ENCODE measurements around the gene PHOSPHO2.

PHOSPHO2 gene

DNA sequence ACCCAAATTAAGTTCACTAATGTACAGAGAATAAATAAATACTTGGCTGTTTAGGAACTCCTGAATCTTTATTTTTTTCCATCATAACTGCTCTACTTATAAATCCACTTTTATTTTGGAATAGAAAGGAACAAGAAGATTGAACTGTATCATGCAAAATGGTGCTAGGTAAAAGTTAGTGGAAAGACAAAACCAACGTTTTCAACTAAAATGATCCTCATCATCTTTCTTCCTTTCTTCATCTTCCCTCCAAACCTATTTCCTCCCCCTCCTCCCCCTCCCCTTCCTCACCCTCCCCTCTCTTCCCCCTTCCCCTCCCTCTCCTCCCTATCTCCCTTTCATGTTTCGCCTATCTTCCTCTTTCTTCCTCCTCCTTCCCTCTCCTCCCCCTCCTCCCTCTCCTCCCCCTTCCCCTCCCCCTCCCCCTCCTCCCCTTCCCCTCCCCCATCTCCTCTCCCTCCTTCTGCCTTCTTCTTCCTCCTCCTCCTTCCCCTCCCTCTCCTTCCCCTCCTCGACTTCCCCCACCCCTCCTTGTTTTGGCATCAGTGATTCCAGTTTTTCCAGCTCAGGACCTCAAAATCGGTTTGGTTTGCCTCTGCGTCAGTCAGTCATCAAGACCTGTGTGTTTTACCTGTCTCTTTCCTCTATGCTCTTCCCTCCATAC lies 44.4 kb downstream of the PHOSPHO2 start:
- H3K9me3 ChIP-seq (ENCODE audit: control insufficient read depth, low read length) = no peaks in the 10 kb centered on the region
- no peaks in the 10 kb centered on the region for H3K4me1 ChIP-seq (ENCODE audit: control insufficient read depth, insufficient read depth, low read length)
- no peak overlapping the region for H3K4me3 ChIP-seq (ENCODE audit: low read length)
- H3K27me3 ChIP-seq (replicated peaks; ENCODE audit: control insufficient read depth, insufficient read depth, low read length) = peaks cover 9% of the 10 kb centered on the region
- no peak overlapping the region for H3K9ac ChIP-seq (ENCODE audit: low read length)
- no peaks in the 10 kb centered on the region for H3K36me3 ChIP-seq (ENCODE audit: control insufficient read depth, insufficient read depth, low read length, severe bottlenecking)
- DNase-seq (ENCODE audit: low read depth) = no peak

DNA sequence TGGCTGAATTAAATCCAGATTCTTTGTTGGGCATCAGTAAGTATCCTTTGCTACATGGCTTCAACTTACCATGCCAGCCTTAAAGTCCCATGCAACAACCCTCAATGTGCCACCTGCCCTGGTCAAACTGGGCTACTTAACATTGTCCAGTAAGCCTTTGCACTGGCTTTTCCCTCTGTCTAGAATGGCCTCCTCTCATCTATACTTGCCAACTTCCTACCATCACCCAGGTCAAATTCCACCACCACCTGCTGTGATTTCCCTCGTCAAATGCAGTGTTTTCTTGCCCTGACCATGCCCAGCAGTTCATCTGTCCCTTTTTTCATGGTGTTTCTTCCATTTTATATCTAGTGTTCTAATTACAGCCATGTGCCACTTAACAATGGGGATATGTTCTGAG lies 45.1 kb downstream of the PHOSPHO2 start:
- H3K4me3 ChIP-seq (ENCODE audit: low read length) = no peak overlapping the region

DNA sequence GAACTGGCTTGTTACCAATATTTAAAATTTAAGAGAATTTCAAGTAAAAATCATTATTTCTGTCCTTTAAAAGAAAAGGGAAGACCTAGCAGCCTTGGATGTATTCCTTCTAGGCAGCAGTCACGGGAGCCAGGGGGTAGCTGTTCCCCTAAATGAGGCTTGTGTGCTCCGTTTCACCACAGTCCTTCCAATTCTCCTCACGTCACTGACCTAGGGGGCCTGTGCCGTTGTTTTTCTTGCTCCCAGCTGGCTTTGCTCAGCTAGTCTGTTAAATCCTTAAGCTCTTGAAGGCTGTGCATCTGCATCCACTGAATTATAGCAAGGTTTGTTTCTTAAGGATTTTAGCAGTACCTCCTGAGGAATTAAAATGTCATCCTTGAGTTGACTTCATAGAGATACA lies 49.3 kb downstream of the PHOSPHO2 start:
- no peaks in the 10 kb centered on the region for H3K36me3 ChIP-seq (ENCODE audit: control insufficient read depth, insufficient read depth, low read length, severe bottlenecking)
- no peaks in the 10 kb centered on the region for H3K27me3 ChIP-seq (replicated peaks; ENCODE audit: control insufficient read depth, insufficient read depth, low read length)
- no peak overlapping the region for H3K9ac ChIP-seq (ENCODE audit: low read length)
- H3K9me3 ChIP-seq (ENCODE audit: control insufficient read depth, low read length) = no peaks in the 10 kb centered on the region
- no peak for DNase-seq (ENCODE audit: low read depth)
- H3K4me3 ChIP-seq (ENCODE audit: low read length) = no peak overlapping the region
- H3K4me1 ChIP-seq (ENCODE audit: control insufficient read depth, insufficient read depth, low read length) = no peaks in the 10 kb centered on the region

More for the DNA sequence above, 45.1 kb downstream of the PHOSPHO2 start:
- no peak for DNase-seq (ENCODE audit: low read depth)
- Histone ChIP-seq H3K9ac (ENCODE audit: low read length) (no peak overlapping the region), H3K36me3 (ENCODE audit: control insufficient read depth, insufficient read depth, low read length, severe bottlenecking) (no peaks in the 10 kb centered on the region), H3K9me3 (ENCODE audit: control insufficient read depth, low read length) (no peaks in the 10 kb centered on the region), H3K27me3 (replicated peaks; ENCODE audit: control insufficient read depth, insufficient read depth, low read length) (peaks cover 9% of the 10 kb centered on the region), H3K4me1 (ENCODE audit: control insufficient read depth, insufficient read depth, low read length) (no peaks in the 10 kb centered on the region)

DNA sequence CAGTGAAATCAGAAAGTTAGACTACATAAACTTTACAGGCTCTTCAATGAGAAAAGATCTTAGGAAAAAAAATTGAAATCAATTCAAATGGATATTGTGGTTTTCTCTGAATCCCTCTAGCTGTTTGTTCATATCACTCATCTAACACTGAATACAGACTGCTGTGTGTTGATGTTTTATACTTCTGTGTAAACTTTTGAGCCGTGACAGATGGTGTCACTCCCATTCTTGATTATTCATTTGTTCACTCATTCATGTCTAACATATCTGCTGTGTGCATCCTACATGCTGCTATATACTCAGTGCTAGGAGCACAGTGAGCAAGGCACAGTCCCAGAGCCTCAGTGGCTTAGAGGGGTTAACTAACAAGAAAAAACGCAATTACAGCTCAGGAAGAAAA lies 52.0 kb downstream of the PHOSPHO2 start:
- Histone ChIP-seq H3K4me3 (ENCODE audit: low read length) (no peak overlapping the region), H3K36me3 (ENCODE audit: control insufficient read depth, insufficient read depth, low read length, severe bottlenecking) (no peaks in the 10 kb centered on the region), H3K27me3 (replicated peaks; ENCODE audit: control insufficient read depth, insufficient read depth, low read length) (no peaks in the 10 kb centered on the region), H3K4me1 (ENCODE audit: control insufficient read depth, insufficient read depth, low read length) (no peaks in the 10 kb centered on the region), H3K9me3 (ENCODE audit: control insufficient read depth, low read length) (no peaks in the 10 kb centered on the region), H3K9ac (ENCODE audit: low read length) (no peak overlapping the region)
- DNase-seq (ENCODE audit: low read depth) = no peak

DNA sequence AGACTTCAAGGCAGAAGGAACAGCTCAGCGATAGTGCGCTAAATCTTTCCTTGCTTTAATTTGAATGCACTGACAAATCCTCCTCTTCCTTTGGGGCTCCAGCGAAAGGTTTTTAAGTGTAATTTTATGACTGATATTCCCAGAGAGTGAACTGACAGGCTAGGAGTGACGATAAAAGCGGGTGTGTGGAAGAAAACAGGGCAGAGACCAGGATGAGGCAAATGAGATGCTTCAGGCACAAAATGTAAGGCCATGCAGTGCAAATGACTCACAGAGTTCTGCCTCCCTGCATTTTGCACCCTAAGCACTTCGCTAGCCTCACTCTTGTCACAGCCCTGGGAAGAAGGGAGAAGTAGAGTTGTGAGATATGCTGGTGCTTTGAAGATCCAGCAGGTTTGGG lies 54.0 kb downstream of the PHOSPHO2 start:
- Histone ChIP-seq H3K36me3 (ENCODE audit: control insufficient read depth, insufficient read depth, low read length, severe bottlenecking) (no peaks in the 10 kb centered on the region), H3K9ac (ENCODE audit: low read length) (no peak overlapping the region), H3K9me3 (ENCODE audit: control insufficient read depth, low read length) (no peaks in the 10 kb centered on the region), H3K4me1 (ENCODE audit: control insufficient read depth, insufficient read depth, low read length) (no peaks in the 10 kb centered on the region), H3K4me3 (ENCODE audit: low read length) (no peak overlapping the region), H3K27me3 (replicated peaks; ENCODE audit: control insufficient read depth, insufficient read depth, low read length) (no peaks in the 10 kb centered on the region)
- DNase-seq (ENCODE audit: low read depth) = no peak
